ENCODE data around the gene PBX3. TPM values are rescaled to one million over a fixed set of nuclear protein-coding genes. Genes with fewer than 3 reads are reported as not detected.

Gene PBX3
- total RNA-seq, 1 experiment from 2014 or later: 7.7 TPM

- H3K9me3 Mint-ChIP-seq (ENCODE audit: unreplicated experiment): no peaks in the 10 kb centered on the region
- POLR2A ChIA-PET: no interaction called here
- CTCF ChIA-PET: no interaction called here
Observed at GRCh38 chr9:125794708-125795107, 47.5 kb downstream of the PBX3 start.

GRCh38 chr9:125795970-125796596 is 48.9 kb downstream of the PBX3 start:
- CTCF ChIA-PET: no interaction called here
- H3K4me1 ChIP-seq: 0 out of 2 replicates have a peak, but pooled peaks cover 6% of the 10 kb centered on the region
- intact Hi-C loops (cut with micrococcal nuclease; ENCODE audit: unreplicated experiment): no loop called here
- POLR2A ChIA-PET: no interaction called here
- Mint-ChIP-seq H3K4me3 (ENCODE audit: unreplicated experiment) (no peak overlapping the region), H3K4me1 (ENCODE audit: low read depth, unreplicated experiment) (peaks cover 4% of the 10 kb centered on the region), H3K36me3 (ENCODE audit: insufficient read depth, unreplicated experiment) (no peaks in the 10 kb centered on the region), H3K27ac (ENCODE audit: unreplicated experiment) (no peak overlapping the region), H3K27me3 (ENCODE audit: insufficient read depth, unreplicated experiment) (no peaks in the 10 kb centered on the region), H3K9me3 (ENCODE audit: unreplicated experiment) (no peaks in the 10 kb centered on the region)
- H3K27me3 ChIP-seq (replicated peaks; ENCODE audit: control insufficient read depth, insufficient read depth, low read length): no peaks in the 10 kb centered on the region
- H3K9me3 ChIP-seq: no peaks in the 10 kb centered on the region
- no peaks in the 10 kb centered on the region for H3K36me3 ChIP-seq (ENCODE audit: control insufficient read depth, insufficient read depth, low read length)
- no peak overlapping the region for H3K4me3 ChIP-seq (ENCODE audit: low read depth, low read length)
- no TSS peak for BruUV-seq (replicated peaks)
- no peak for DNase-seq
- TF ChIP-seq CTCF (IDR thresholded peaks at IDR 0.05; ENCODE audit: insufficient read depth in 1 of 2, low read depth in 1 of 2, low read length in 1 of 2, severe bottlenecking in 1 of 2, unreplicated experiment in 1 of 2): no peak

More at GRCh38 chr9:125794708-125795107, 47.5 kb downstream of the PBX3 start:
- Histone ChIP-seq H3K4me1 (0 out of 2 replicates have a peak, but pooled peaks cover 6% of the 10 kb centered on the region), H3K27me3 (replicated peaks; ENCODE audit: control insufficient read depth, insufficient read depth, low read length) (no peaks in the 10 kb centered on the region), H3K4me3 (ENCODE audit: low read depth, low read length) (no peak overlapping the region), H3K36me3 (ENCODE audit: control insufficient read depth, insufficient read depth, low read length) (no peaks in the 10 kb centered on the region), H3K9me3 (no peaks in the 10 kb centered on the region)
- Mint-ChIP-seq H3K36me3 (ENCODE audit: insufficient read depth, unreplicated experiment) (no peaks in the 10 kb centered on the region), H3K27me3 (ENCODE audit: insufficient read depth, unreplicated experiment) (no peaks in the 10 kb centered on the region), H3K27ac (ENCODE audit: unreplicated experiment) (no peak overlapping the region), H3K4me1 (ENCODE audit: low read depth, unreplicated experiment) (peaks cover 4% of the 10 kb centered on the region), H3K4me3 (ENCODE audit: unreplicated experiment) (no peak overlapping the region)
- DNase-seq: no peak
- BruUV-seq (replicated peaks): no TSS peak
- intact Hi-C loops (cut with micrococcal nuclease; ENCODE audit: unreplicated experiment): no loop called here
- TF ChIP-seq CTCF (IDR thresholded peaks at IDR 0.05; ENCODE audit: insufficient read depth in 1 of 2, low read depth in 1 of 2, low read length in 1 of 2, severe bottlenecking in 1 of 2, unreplicated experiment in 1 of 2): no peak

- H3K27ac Mint-ChIP-seq (ENCODE audit: unreplicated experiment): no peak overlapping the region
Observed at GRCh38 chr9:125797930-125798329, 50.8 kb downstream of the PBX3 start.

More at GRCh38 chr9:125797930-125798329, 50.8 kb downstream of the PBX3 start:
- H3K4me3 ChIP-seq (ENCODE audit: low read depth, low read length): no peak overlapping the region
- no peaks in the 10 kb centered on the region for H3K27me3 Mint-ChIP-seq (ENCODE audit: insufficient read depth, unreplicated experiment)
- CTCF ChIA-PET: no interaction called here
- intact Hi-C loops (cut with micrococcal nuclease; ENCODE audit: unreplicated experiment): no loop called here
- H3K4me1 ChIP-seq: 0 out of 2 replicates have a peak, but pooled peaks cover 6% of the 10 kb centered on the region
- H3K4me3 Mint-ChIP-seq (ENCODE audit: unreplicated experiment): no peak overlapping the region
- no peaks in the 10 kb centered on the region for H3K36me3 ChIP-seq (ENCODE audit: control insufficient read depth, insufficient read depth, low read length)
- POLR2A ChIA-PET: no interaction called here
- no peaks in the 10 kb centered on the region for H3K27me3 ChIP-seq (replicated peaks; ENCODE audit: control insufficient read depth, insufficient read depth, low read length)
- no peaks in the 10 kb centered on the region for H3K4me1 Mint-ChIP-seq (ENCODE audit: low read depth, unreplicated experiment)
- no peaks in the 10 kb centered on the region for H3K9me3 Mint-ChIP-seq (ENCODE audit: unreplicated experiment)
- TF ChIP-seq CTCF (IDR thresholded peaks at IDR 0.05; ENCODE audit: insufficient read depth in 1 of 2, low read depth in 1 of 2, low read length in 1 of 2, severe bottlenecking in 1 of 2, unreplicated experiment in 1 of 2): no peak
- BruUV-seq (replicated peaks): no TSS peak
- no peaks in the 10 kb centered on the region for H3K9me3 ChIP-seq
- no peaks in the 10 kb centered on the region for H3K36me3 Mint-ChIP-seq (ENCODE audit: insufficient read depth, unreplicated experiment)
- DNase-seq: no peak

All from Caco-2 (cell line).